GM21529 (cell line): ENCODE measurements around the gene LRRC23.
A peak's percentile ranks its signal among the peaks of the same experiment; 100 is the strongest.
"Not testable (repeated sequence)": the region's sequence is repeated elsewhere in the genome, so short reads cannot be mapped to it uniquely, and the experiment has no call there.

Source experiments
- ATAC-seq: cut with Tn5 transposase; IDR thresholded peaks from one replicate; pipeline ENCODE4 v1.9.1; 2021; ENCODE audit not compliant: unreplicated experiment

LRRC23 gene

DNA sequence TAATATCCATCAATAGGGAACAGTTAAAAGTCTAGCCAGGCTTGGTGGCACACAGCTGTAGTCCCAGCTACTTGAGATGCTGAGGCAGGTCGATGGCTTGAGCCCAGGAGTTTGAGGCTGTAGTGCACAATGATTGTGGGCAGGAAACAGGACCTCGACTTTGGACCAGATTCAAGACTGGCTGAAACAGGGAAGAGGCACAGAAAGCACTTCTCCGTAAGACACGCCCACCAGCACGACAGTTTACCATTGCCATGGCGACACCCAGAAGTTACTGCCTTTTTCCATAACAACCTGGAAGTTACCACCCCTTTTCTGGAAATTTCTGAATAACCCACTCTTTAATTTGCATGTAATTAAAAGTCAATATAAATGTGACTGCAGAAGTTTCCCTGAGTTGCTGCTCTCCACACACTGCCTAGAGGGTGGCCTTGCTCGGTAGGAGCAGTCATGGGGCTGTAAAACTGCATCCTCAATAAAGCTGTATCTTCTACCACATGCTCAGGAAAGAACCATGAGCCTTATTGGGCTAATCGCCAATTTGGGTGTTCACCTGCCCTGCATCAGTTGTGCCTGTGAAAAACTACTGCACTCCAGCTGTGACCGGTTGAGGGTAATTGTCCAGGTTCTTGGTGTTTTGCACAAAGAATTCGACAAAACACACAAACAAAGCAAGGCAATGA, 4.6 kb upstream of the LRRC23 start:
- no peak for ATAC-seq

DNA sequence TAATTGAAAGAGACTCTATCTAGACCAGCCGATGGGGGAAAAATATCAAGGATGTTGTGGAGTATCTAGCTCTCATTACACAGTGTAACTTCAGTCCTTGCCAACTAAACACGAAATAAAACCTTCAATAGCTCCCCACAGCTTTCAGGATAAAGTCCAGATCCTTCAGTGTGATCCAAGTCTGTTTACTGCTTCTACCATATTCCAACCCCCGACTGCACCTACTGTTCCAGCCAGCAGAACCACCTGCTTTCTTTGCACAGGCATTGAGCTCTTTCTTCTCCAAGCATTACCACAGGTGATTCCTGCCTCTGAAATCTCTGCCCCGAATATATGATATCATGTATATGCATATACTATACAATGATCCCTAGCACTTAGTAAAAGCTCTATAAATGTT, 2.2 kb upstream of the LRRC23 start:
- ATAC-seq, result no peak

DNA sequence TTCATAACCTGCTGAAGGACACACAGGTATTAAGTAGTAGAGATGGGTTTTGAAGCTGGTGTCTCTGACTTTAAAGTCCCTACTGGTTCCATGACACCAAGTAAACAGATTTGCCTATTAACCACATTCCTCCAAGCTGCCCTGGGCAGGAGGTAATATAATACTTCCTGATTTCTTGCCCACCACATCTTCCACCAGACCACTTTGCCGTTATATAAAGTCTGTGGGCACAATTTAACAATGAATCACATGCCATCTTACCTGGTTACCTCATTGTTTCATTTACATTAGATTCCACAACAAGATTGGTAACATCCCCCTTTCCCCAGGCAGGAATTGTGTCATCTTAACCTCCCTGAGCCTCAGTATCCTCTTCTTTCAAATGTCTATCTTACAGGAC, 900 bp upstream of the LRRC23 start:
- ATAC-seq, result no peak

- no peak for ATAC-seq
Observed at GRCh38 chr12:6905414-6906040, 905 bp downstream of the LRRC23 start.

GRCh38 chr12:6908141-6908540, 3.5 kb downstream of the LRRC23 start:
- not testable (repeated sequence) for ATAC-seq

GRCh38 chr12:6909421-6910145, 5.0 kb downstream of the LRRC23 start:
- ATAC-seq, result no peak

GRCh38 chr12:6912164-6912935, 7.7 kb downstream of the LRRC23 start:
- ATAC-seq, result no peak

GRCh38 chr12:6914246-6914946, 9.8 kb downstream of the LRRC23 start, which contains the start of gene ENO2:
Gene ENO2 (plus strand): TSS chr12:6914580. CDS start chr12:6915833, 1,253 bp downstream.
- ATAC-seq, result peak; percentile 77

GRCh38 chr12:6914947-6915788, 10.5 kb downstream of the LRRC23 start:
- ATAC-seq, result no peak

DNA sequence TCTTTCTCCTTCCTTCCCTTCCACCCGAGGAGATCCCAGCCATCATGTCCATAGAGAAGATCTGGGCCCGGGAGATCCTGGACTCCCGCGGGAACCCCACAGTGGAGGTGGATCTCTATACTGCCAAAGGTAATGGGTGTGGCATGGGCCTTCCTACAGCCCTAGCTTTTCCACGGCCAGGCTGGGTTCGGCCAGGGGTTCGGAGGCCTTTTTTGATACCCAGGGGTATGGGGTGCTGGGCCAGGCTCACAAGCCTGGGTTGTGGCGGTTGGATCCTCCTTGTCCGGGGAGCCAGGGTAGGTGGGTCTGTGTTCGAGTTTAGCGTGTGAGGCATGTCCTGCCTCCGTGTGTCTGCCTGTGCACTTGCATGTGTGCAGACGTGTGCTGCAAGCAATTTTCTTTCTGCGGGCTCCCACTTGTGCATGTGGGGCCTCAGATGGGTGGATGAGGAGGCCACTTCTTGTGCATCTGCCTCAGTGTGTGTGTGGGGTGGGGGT, 11.2 kb downstream of the LRRC23 start:
- no peak for ATAC-seq

DNA sequence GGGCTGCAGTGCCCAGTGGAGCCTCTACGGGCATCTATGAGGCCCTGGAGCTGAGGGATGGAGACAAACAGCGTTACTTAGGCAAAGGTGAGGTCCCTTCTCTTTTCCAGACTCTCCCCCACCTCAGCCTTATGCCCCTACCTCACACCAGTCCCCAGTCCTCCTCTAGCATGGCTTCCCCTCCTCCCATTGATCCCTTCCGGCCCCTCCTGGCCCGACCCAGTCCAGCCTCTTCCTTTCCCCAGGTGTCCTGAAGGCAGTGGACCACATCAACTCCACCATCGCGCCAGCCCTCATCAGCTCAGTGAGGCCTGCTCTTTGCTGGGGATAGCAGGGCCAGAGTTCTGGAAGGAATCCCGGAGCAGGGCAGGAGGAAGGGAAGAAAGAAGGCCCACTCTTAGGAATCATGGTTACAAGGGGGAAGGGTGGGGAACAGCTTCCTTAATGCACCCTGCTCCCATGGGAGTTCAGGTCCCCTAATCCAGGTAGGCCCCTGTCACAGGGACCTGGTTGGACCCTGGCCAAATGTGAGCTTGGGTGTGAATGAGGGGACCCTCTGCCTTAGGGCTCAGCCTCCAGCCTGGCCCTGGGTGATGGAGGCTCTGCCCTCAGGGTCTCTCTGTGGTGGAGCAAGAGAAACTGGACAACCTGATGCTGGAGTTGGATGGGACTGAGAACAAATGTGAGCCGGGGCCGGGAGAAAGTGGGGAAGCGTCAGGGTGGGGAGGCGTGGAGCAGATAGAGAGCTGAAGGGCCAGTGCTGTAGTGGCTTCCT, 12.0 kb downstream of the LRRC23 start:
- ATAC-seq, result no peak

GRCh38 chr12:6917491-6918231, 13.0 kb downstream of the LRRC23 start:
- no peak for ATAC-seq

DNA sequence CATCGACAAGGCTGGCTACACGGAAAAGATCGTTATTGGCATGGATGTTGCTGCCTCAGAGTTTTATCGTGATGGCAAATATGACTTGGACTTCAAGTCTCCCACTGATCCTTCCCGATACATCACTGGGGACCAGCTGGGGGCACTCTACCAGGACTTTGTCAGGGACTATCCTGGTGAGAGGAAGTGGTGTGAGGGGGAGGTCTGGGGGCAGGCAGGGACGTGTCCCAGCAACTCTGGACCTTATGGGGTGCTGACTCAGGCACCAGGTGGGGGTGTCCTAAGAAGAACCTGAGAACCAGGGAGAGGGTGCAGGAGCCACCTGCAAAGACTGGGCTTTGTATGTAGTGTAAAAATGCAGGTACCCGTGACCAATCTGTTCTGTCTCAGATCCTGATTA, 15.0 kb downstream of the LRRC23 start:
- ATAC-seq, result no peak

DNA sequence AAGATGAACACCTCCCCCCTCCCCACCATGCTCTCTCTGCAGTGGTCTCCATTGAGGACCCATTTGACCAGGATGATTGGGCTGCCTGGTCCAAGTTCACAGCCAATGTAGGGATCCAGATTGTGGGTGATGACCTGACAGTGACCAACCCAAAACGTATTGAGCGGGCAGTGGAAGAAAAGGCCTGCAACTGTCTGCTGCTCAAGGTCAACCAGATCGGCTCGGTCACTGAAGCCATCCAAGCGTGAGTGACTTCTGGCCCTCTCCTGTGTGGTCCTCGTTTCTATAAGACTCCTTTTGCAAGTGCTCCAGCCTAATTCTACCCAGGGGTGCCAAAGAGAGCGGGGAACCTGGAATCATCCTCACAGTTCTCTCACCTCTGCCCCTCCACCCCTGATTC, 16.9 kb downstream of the LRRC23 start:
- no peak for ATAC-seq

GRCh38 chr12:6921996-6922946, 17.6 kb downstream of the LRRC23 start:
- ATAC-seq, result no peak

GRCh38 chr12:6923003-6923732, 18.5 kb downstream of the LRRC23 start:
- no peak for ATAC-seq
